Brain microvascular endothelial cell (primary cell): ENCODE data around the gene DNA2.

ENCODE experiments used
- DNase-seq: peaks from one replicate; pipeline ENCODE4 v3.0.0-alpha.2; 2020
- H3K27ac ChIP-seq: fragments of 250-450 bp; sonication (Bioruptor Pico); 2 replicates; pipeline ENCODE4 v1.5.1; 2020; ENCODE audit warnings: mild to moderate bottlenecking, moderate library complexity
- H3K27me3 ChIP-seq: fragments of 250-450 bp; sonication (Bioruptor Pico); replicated peaks from 2 replicates; pipeline ENCODE4 v1.5.1; 2020; ENCODE audit warnings: mild to moderate bottlenecking
- H3K36me3 ChIP-seq: fragments of 250-450 bp; sonication (Bioruptor Pico); replicated peaks from 2 replicates; pipeline ENCODE4 v1.5.1; 2020; ENCODE audit warnings: mild to moderate bottlenecking
- H3K4me3 ChIP-seq: 2 replicates; pipeline ENCODE4 v1.5.1; 2011; ENCODE audit warnings: low read depth, mild to moderate bottlenecking, control low read depth, low read length, moderate library complexity
- CTCF ChIP-seq: IDR thresholded peaks from 2 replicates; pipeline ENCODE4 v1.5.1; 2011; ENCODE audit warnings: low read depth, mild to moderate bottlenecking, moderate library complexity, low read length, control low read depth, inconsistent platforms; ENCODE audit errors: missing control alignments
- in situ Hi-C: cut with HindIII; loops from 2 replicates; pipeline ENCODE4 v1.10.0; 2017; ENCODE audit warnings: low sequenced_read_pairs, low pct_ligation_motif_present

Gene DNA2

GRCh38 chr10:68506411-68506810 lies 34.6 kb upstream of the DNA2 start:
- Histone ChIP-seq H3K27ac (no peak overlapping the region), H3K36me3 (peaks cover 5% of the 10 kb centered on the region), H3K4me3 (no peak overlapping the region), H3K27me3 (no peaks in the 10 kb centered on the region)
- no peak for DNase-seq
- no peak for TF ChIP-seq CTCF
- in situ Hi-C loops: no loop called here

- in situ Hi-C loops: no loop called here
Observed at GRCh38 chr10:68502846-68503245, 31.1 kb upstream of the DNA2 start.

GRCh38 chr10:68501691-68502090 lies 29.9 kb upstream of the DNA2 start:
- no peak overlapping the region for H3K27ac ChIP-seq
- H3K27me3 ChIP-seq: no peaks in the 10 kb centered on the region
- no peak for TF ChIP-seq CTCF
- in situ Hi-C loops: no loop called here
- H3K36me3 ChIP-seq: peaks cover 14% of the 10 kb centered on the region
- no peak for DNase-seq
- no peak overlapping the region for H3K4me3 ChIP-seq

More at GRCh38 chr10:68502846-68503245, 31.1 kb upstream of the DNA2 start:
- no peak for TF ChIP-seq CTCF
- Histone ChIP-seq H3K27me3 (no peaks in the 10 kb centered on the region), H3K36me3 (peaks cover 12% of the 10 kb centered on the region), H3K27ac (no peak overlapping the region), H3K4me3 (no peak overlapping the region)
- no peak for DNase-seq

GRCh38 chr10:68499544-68499943 lies 27.8 kb upstream of the DNA2 start:
- Histone ChIP-seq H3K27ac (no peak overlapping the region), H3K27me3 (no peaks in the 10 kb centered on the region), H3K36me3 (peaks cover 16% of the 10 kb centered on the region), H3K4me3 (no peak overlapping the region)
- no peak for DNase-seq
- TF ChIP-seq CTCF: no peak
- in situ Hi-C loops: no loop called here

- peaks cover 18% of the 10 kb centered on the region for H3K36me3 ChIP-seq
- no peak for TF ChIP-seq CTCF
Observed at GRCh38 chr10:68496072-68496471, 24.3 kb upstream of the DNA2 start.

GRCh38 chr10:68492118-68492517 lies 20.3 kb upstream of the DNA2 start:
- no peak for DNase-seq
- H3K36me3 ChIP-seq: peaks cover 27% of the 10 kb centered on the region
- H3K27ac ChIP-seq: no peak overlapping the region
- no peak overlapping the region for H3K4me3 ChIP-seq
- in situ Hi-C loops: no loop called here
- TF ChIP-seq CTCF: no peak
- H3K27me3 ChIP-seq: no peaks in the 10 kb centered on the region

More at GRCh38 chr10:68496072-68496471, 24.3 kb upstream of the DNA2 start:
- no peak for DNase-seq
- Histone ChIP-seq H3K4me3 (no peak overlapping the region), H3K27me3 (no peaks in the 10 kb centered on the region), H3K27ac (no peak overlapping the region)
- in situ Hi-C loops: no loop called here
